ENCODE data around the gene JAML. TPM values are rescaled to one million over a fixed set of nuclear protein-coding genes. Genes with fewer than 3 reads are reported as not detected.

JAML gene
- total and polyA plus RNA-seq, 2 of the 4 experiments (the other 2 are of a cell fraction), result not detected

- no peak for TF ChIP-seq MAFK (IDR thresholded peaks at IDR 0.05; ENCODE audit: low read depth, low read length)
These were observed 55.3 kb downstream of the JAML start (continued) for GRCh38 chr11:118169300-118170140.

- dilution Hi-C loops (cut with HindIII; ENCODE audit: low sequenced_read_pairs, unreplicated experiment), result no loop called here
These were observed 56.1 kb downstream of the JAML start for GRCh38 chr11:118168751-118169150.

More at GRCh38 chr11:118168751-118169150, 56.1 kb downstream of the JAML start:
- Histone ChIP-seq H3K9me1 (ENCODE audit: insufficient read depth, low read length) (no peaks in the 10 kb centered on the region), H3K14ac (replicated peaks; ENCODE audit: low read depth, low read length) (no peak overlapping the region), H3K27ac (ENCODE audit: insufficient read depth, low read length) (no peak overlapping the region), H4K8ac (ENCODE audit: low read depth in 2 of 2, low read length in 2 of 2) (no peak overlapping the region), H3K4ac (ENCODE audit: low read depth, low read length) (no peak overlapping the region), H2AFZ (replicated peaks; ENCODE audit: low read length, poor library complexity) (no peak overlapping the region), H3K4me3 (ENCODE audit: insufficient read depth, low read depth, low read length) (no peak overlapping the region), H2AK9ac (replicated peaks; ENCODE audit: low read depth, low read length, poor library complexity) (no peak overlapping the region), H3K27me3 (ENCODE audit: control insufficient read depth, insufficient read depth, low read length) (peaks cover 20% of the 10 kb centered on the region), H3K23ac (ENCODE audit: low read depth, low read length) (no peak overlapping the region), H2AK5ac (ENCODE audit: low read depth, low read length) (no peak overlapping the region), H3K4me2 (ENCODE audit: low read depth, low read length) (no peak overlapping the region), H3K18ac (ENCODE audit: low read depth, low read length) (no peak overlapping the region), H2BK20ac (ENCODE audit: low read depth, low read length) (no peak overlapping the region), H3K9ac (ENCODE audit: low read depth, low read length) (no peak overlapping the region), H2BK120ac (ENCODE audit: low read depth, low read length) (no peak overlapping the region), H3K9me3 (ENCODE audit: control insufficient read depth, insufficient read depth, low read length) (no peaks in the 10 kb centered on the region), H4K20me1 (ENCODE audit: insufficient read depth, low read length) (no peaks in the 10 kb centered on the region), H3K56ac (ENCODE audit: extremely low read depth, insufficient read depth, low read length) (no peak overlapping the region), H2BK5ac (ENCODE audit: low read depth, low read length, poor library complexity, severe bottlenecking) (no peak overlapping the region), H3K4me1 (ENCODE audit: control insufficient read depth, insufficient read depth, low read length) (no peaks in the 10 kb centered on the region), H2BK15ac (ENCODE audit: low read depth, low read length) (no peak overlapping the region), H4K5ac (ENCODE audit: low read depth, low read length) (no peak overlapping the region), H3K36me3 (ENCODE audit: control insufficient read depth, insufficient read depth, low read length) (no peaks in the 10 kb centered on the region), H4K91ac (ENCODE audit: insufficient read depth, low read depth, low read length) (no peak overlapping the region), H3K79me1 (ENCODE audit: low read depth in 1 of 2, low read length in 2 of 2) (no peaks in the 10 kb centered on the region)
- ATAC-seq (ENCODE audit: low read depth) (no peak), DNase-seq (no peak)
- in situ Hi-C loops (cut with MboI; ENCODE audit: low sequenced_read_pairs), result no loop called here
- no peak for TF ChIP-seq NFE2L2 (IDR thresholded peaks at IDR 0.05; ENCODE audit: low read depth, low read length)
- no peak for TF ChIP-seq SMC3 (IDR thresholded peaks at IDR 0.05; ENCODE audit: low read depth, low read length)
- TF ChIP-seq FOS (IDR thresholded peaks at IDR 0.05; ENCODE audit: low read depth, low read length), result no peak
- TF ChIP-seq BHLHE40 (IDR thresholded peaks at IDR 0.05; ENCODE audit: low read depth, low read length), result no peak
- no peak for TF ChIP-seq CTCF (conservative IDR thresholded peaks at IDR 0.05; ENCODE audit: low read depth, low read length)
- no peak for TF ChIP-seq USF2 (IDR thresholded peaks at IDR 0.05; ENCODE audit: low read depth, low read length)
- TF ChIP-seq MXI1 (IDR thresholded peaks at IDR 0.05; ENCODE audit: borderline replicate concordance, low read depth, low read length), result no peak
- no peak for TF ChIP-seq CHD1 (IDR thresholded peaks at IDR 0.05; ENCODE audit: low read depth, low read length)
- TF ChIP-seq RAD21 (IDR thresholded peaks at IDR 0.05; ENCODE audit: low read length), result no peak
- no peak for TF ChIP-seq RCOR1 (IDR thresholded peaks at IDR 0.05; ENCODE audit: insufficient replicate concordance, low read length)
- POLR2A ChIA-PET (ENCODE audit: unreplicated experiment), result no interaction called here
- CTCF ChIA-PET, result no interaction called here
- WGBS, 2 experiments (ENCODE audit: extremely low coverage in 2 of 2, insufficient read length in 1 of 2), result no CpG with 5 or more reads among the region's 3 CpGs
- BruUV-seq (replicated peaks), result no TSS peak
- intact Hi-C loops (cut with micrococcal nuclease), result no loop called here
